HFF-Myc (cell line): ENCODE results near the gene YIF1A.

Experiments
- DNase-seq: peaks from one replicate; pipeline ENCODE4 v3.0.0-alpha.2; 2011; ENCODE audit warnings: low read depth; ENCODE audit errors: extremely low read depth
- H3K4me3 ChIP-seq: replicated peaks from 2 replicates; pipeline ENCODE4 v1.5.1; 2011; ENCODE audit warnings: low read depth, mild to moderate bottlenecking, control low read depth, low read length
- TF ChIP-seq, protein P1 (sequence below): IDR thresholded peaks from 2 replicates; pipeline ENCODE4 v1.5.1; 2012; ENCODE audit warnings: mild to moderate bottlenecking, low read depth, low read length, control low read depth; ENCODE audit errors: missing control alignments

The YIF1A gene

DNA sequence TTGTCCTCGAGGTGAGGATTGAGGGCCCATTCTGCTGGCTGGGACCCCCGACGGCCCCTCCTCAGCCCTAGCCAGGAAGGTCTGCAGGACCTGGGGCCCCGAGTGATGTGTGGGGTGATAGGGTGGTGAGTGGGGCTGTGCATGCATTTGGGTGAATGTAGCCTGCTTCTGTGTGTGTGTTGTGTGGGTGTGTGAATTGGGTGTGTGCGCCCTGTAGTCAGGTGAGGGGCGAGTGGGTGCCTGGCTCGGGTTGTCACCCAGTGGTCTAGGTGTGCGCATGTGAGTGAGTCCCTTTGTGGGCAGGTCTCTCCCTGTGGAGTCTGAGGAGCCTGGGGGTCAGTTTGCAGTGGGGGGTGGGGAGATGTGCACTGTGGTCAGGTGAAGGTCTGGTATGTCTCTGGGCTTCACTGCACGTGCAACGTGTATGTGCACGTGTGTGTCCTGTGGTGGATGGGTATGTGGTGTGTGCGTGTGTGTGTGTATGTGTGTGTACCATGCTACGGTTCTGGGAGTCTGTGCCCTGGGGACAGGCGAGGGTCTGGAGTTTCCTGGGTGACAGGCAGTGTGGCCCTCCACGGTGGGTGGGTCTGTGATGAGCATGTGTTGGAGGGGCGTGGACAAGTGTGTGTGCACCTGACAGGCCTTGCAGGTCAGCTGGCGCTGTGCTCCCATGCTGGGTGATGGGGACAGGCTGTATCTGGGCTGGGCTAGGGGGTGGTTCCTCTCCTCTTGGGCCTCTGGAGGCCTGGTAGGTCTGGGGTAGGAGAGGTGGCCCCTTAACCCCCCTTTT, 3.8 kb upstream of the YIF1A start:
- no peak for DNase-seq
- TF ChIP-seq, protein P1, sequence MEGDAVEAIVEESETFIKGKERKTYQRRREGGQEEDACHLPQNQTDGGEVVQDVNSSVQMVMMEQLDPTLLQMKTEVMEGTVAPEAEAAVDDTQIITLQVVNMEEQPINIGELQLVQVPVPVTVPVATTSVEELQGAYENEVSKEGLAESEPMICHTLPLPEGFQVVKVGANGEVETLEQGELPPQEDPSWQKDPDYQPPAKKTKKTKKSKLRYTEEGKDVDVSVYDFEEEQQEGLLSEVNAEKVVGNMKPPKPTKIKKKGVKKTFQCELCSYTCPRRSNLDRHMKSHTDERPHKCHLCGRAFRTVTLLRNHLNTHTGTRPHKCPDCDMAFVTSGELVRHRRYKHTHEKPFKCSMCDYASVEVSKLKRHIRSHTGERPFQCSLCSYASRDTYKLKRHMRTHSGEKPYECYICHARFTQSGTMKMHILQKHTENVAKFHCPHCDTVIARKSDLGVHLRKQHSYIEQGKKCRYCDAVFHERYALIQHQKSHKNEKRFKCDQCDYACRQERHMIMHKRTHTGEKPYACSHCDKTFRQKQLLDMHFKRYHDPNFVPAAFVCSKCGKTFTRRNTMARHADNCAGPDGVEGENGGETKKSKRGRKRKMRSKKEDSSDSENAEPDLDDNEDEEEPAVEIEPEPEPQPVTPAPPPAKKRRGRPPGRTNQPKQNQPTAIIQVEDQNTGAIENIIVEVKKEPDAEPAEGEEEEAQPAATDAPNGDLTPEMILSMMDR = no peak
- no peak overlapping the region for H3K4me3 ChIP-seq

- TF ChIP-seq, protein P1 = no peak
- DNase-seq = no peak
- no peak within 1 kb of the TSS for H3K4me3 ChIP-seq
These were observed 3.0 kb upstream of the YIF1A start, which contains the start of gene TMEM151A for GRCh38 chr11:66291706-66292542. Gene TMEM151A, plus strand, starts transcription at chr11:66291894. Its CDS starts 120 bp downstream, at chr11:66292014.

- TF ChIP-seq, protein P1 = no peak
- no peak overlapping the region for H3K4me3 ChIP-seq
- DNase-seq = no peak
These were observed 2.4 kb upstream of the YIF1A start for GRCh38 chr11:66291303-66291705.

DNA sequence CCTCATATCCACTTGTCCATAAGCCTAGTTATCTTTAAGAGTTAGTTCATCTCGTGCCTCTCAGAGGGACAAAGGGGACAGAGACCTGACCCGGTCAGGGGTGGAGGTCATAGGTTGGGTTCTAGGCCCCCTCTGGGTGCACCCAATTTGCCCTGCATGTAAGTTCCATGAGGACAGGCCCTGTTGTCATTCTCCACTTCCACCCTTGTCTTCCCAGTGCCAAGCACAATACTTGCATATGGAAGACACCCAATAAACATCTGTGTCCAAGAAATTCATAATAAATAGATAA, 1.3 kb upstream of the YIF1A start:
- DNase-seq = no peak
- H3K4me3 ChIP-seq = peak overlapping the region; percentile 84; the same call in 1 of the 2 replicates
- TF ChIP-seq, protein P1 = no peak

GRCh38 chr11:66289548-66290329, 796 bp upstream of the YIF1A start:
- H3K4me3 ChIP-seq = peak overlapping the region; percentile 84
- DNase-seq = no peak
- TF ChIP-seq, protein P1 = no peak

DNA sequence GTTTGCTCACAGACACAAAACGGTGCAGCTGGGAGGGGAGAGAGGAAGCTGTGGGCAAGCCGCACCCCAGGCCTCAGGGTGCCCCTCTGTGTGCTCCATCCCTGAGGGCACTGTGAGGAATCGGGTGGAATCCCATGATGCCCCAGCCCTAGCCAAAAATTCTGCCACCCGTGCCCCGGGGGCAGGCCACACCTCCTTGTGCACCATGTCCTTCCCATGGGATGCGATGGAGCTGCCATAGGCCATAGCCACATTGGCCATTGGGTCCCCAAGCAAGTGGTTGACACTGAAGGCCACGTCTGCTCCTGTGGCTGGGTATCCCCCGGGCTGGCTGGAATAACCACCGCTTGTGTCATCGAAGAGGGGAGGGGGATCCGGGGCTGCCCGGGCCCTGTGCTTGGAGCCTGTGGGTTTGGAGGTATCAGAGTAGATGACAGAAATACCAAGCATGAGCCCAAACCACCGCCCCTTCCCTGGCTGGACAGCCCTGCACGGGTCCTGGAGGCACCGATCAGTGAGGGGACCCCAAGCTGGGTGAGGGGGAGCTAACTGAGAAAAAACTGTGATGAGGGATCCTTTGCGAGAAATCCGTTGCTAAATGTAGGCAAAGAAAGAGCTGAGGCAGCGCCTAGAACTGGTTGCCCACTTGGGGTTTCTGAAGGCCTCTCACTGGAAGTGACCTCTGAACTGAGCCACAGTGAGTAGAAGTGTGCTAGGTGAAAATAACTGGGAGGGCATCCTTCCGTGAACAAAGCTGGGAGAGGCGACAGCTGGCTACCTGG, 863 bp downstream of the YIF1A start:
- DNase-seq = no peak
- peak overlapping the region; percentile 84 for H3K4me3 ChIP-seq
- TF ChIP-seq, protein P1 = no peak
